T follicular helper cell (primary cell): ENCODE results near the gene DPF3.

Source experiments
- DNase-seq: peaks from one replicate; pipeline ENCODE4 v3.0.0-alpha.2; 2020; ENCODE audit warnings: low read depth
- total RNA-seq, 2 experiments: gene quantifications; one replicate each; lab custom pipeline; 2026; lab: John Stamatoyannopoulos, UW

The DPF3 gene
- total RNA-seq = 0.36 to 0.61 reads per million in 2 experiments

DNA sequence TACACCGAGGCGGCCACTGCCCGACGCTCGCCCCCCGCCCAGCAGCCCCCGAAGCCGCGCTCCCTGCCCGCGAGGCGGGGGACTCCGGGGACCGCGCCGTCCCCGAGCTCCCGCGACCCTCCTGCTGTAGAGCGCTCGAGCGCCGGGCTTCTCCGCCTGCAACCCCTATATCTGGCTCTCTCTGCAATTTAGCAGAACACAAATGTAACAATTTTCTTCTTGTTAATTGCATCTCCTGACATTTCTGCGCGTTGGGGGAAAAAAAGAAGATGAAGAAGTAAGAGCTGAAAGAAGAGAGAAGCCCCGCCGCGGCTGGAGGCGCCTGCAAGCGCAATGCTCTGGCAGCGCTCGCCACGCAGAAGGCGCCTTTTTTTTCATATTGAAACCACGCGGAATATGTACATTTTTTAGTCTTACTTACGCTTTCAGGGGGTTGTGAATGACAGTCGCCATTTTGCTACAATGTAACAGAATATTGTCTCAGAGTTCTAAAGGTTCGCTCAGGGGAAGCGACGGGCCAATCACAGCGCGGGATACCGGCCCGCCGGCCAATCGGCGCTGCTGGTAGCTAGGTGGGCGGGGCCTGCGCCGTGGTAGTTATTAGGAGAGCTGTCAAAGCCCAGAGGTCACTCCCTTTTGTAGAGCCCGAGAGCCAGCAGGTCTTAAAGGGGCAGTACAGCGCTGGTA lies at the start of gene DPF3:
TSS of gene DPF3 (minus strand) at position 466 of the 687 bp plus-strand sequence. CDS start at position 453, 13 bp downstream.
- DNase-seq = peak; percentile 86

DNA sequence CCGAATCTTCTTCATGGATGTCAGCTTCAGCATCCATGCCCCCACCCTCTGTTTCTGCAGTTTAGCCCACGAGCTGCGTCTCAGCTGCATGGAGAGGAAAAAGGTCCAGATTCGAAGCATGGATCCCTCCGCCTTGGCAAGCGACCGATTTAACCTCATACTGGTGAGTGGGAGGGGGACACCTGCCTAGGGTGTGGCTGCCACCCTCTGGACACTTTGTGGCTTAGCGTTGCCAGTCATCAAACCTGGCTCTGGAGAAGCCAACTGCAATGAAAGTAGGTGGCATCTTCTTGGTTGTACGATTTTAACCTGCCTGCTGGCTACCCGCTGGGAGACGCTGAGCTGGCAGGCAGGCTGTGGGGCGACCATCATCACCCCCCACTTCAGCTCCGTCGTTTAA lies 49.0 kb upstream of the DPF3 start:
- DNase-seq = no peak

DNA sequence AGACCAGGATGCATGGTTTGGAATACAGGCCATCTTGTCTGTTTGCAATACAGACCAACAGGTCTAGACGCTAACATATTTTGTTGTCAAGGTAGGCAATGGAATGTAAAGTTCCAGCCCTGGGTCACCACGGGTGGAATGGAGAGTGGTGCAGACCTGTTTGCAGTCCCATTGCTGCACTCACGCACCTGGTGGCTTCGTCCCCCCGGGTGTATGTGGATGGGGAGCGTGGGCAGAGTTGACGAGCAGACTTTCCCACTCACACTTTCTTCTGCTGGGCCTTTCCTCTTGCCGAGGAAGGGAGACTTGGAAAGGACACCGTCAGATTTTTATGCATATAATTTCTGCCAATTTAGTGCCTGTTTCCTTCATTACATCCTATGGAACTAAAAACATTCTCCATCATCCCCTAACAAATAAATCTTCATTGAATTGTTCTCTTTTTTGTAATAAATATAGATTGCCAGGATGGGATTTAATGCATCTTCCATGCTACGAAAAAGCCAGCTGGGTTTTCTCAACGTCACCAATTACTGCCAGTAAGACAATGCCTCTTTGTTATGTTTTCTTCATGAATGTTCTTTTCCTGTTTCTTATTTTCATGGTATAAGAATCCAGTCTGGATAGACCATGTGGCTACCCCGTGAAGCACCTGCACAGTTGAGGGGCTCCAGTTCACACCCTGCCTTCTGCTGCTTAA lies 47.5 kb upstream of the DPF3 start:
- no peak for DNase-seq

DNA sequence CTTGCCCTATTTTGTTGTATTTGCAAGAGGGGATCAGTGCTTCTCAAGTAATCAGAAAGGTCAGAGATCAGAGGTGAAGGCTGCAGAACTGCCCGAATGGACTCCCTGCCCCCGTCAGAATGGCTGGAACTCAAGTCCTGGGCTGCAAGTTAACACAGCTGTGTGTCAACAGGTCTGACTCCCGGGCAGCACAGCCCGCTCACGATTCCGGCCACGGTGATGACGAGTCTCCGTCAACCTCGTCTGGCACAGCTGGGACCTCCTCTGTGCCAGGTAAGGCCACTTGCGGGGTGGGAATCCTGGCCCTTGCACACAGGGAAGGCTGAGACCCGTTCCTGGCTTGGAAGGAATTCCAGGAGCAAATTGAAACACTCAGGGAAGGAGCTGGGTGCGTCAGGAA lies 45.7 kb upstream of the DPF3 start:
- no peak for DNase-seq

DNA sequence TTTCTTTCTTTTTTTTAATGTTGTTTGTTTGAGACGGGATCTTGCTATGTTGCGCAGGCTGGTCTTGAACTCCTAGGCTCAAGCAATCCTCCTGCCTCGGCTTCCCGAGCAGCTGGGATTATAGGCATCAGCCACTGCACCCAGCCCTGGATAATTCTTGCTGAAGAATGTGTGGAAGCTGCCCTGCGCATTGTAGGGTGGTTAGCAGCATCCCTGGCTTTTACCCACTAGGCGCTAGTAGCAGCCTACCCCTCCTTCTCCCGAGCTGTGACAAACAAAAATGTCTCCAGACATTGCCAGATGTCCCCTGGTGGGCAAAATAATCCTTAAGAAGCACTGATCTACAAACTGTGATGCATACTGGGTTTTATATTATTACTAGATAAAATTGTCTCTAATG lies 39.0 kb upstream of the DPF3 start:
- no peak for DNase-seq

DNA sequence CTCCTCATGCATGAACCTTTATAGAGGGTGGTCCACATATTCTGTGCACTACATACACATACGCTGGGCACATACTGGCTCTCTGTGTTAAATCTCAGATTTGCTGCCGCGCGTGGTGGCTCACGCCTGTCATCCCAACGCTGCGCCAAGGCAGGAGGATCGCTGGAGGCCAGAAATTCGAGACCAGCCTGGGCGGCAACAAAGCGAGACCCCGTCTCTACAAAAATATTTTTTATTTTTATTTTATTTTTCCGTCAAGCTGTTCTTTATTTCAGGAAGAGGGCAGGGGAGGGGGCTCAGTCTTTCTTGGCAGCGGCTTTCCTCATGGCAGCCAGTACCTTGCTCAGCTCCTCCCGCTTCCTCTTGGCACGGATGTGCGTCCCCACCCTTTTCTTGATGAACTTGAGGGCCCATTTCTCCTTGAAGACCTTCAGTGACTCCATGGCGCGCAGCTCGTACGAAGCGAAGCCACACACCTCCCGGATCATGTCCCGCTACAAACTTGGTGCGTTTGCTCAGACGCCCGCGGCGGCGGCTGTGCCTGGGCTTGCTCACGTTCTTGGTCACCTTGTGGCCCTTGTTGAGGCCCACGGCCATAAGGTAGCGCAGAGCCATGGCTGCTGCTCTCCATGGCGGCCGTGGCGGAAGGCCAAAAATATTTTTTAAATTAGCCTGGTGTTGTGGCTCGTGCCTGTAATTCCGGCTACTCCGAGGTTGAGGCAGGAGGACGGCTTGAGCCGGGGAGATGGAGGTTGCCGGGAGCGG lies 35.6 kb upstream of the DPF3 start:
- no peak for DNase-seq

DNA sequence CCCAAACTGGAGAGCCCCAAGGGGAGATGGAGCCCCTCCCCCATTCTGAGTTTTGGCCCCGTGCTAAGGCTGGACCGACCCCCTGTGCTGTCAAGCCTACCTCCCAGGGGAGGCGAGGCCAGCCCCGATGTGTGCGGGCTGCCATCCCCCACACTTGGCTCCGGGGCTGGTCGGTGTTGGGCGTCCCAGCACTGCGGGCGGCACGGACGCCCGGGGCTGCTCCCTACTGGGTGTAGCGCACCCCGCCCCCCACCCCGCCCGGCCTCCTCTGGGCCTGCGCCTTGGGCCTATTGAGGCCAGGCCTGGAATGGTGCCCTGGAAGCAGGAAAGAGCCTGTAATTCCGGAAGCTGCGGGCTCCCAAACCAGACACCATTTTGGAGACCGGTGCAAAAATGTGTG lies 35.0 kb upstream of the DPF3 start:
- DNase-seq = no peak

DNA sequence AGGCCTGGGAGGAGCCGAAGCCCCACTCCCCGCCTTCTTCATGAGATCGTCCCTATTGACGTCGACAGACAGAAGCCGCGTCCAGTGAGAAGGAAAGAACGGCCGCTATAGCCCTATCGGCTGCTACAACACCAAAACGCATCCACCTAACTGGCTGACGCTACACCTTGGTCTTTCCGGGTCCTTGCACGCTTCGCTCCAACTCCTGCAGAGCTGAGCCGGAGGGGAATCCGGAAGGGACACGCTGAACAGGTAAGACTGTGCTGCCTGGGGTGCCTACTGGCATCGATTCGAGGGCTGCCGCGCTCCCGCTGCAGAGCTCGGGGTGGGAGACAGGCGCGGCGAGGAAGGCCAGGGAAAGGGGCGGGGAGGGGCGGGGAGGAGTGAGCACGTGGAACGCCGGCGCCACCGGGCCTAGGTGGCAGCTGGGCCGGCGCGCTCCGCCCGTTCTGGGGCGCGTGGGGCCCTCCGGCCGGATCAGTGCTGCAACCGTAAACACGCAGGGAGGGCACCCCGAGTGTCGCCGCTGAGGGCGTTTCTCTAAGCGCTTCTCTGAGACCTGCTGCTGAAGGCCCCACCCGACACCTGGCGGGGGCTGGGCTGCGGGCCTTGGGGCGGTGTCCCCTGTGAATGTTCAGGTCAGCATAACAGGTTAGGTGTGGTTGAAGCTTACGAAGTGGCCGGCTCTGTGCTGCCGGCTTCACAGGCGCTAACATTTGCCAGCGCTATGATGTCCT lies 32.6 kb upstream of the DPF3 start, which contains the start of gene DCAF4:
TSS of gene DCAF4 (plus strand) at position 173 of the 737 bp plus-strand sequence. CDS start 11,515 bp downstream, outside the sequence.
- peak; percentile 89 for DNase-seq

DNA sequence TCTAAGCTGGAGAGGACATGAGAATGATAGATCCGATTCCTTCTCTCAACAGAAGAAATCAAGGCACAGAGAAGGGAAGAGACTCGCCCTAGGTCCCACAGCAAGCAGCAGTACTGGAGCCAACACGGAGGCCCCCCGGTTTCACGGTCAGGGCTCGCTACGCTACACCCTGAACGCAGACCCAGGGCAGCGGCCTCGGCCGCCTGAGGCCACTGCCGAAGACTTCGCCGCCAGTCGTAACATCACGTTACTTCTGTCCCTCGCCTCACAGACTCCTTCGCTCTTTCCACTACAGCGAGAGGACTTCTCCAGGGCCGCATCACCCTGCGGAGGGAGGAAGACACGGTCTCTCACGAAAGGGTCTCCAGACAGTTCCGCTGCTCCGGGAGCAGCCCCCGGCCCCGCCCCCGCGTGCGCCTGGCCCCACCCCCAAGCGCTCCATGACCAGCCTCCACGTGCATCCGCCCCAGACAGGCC lies 32.0 kb upstream of the DPF3 start:
- DNase-seq = no peak

DNA sequence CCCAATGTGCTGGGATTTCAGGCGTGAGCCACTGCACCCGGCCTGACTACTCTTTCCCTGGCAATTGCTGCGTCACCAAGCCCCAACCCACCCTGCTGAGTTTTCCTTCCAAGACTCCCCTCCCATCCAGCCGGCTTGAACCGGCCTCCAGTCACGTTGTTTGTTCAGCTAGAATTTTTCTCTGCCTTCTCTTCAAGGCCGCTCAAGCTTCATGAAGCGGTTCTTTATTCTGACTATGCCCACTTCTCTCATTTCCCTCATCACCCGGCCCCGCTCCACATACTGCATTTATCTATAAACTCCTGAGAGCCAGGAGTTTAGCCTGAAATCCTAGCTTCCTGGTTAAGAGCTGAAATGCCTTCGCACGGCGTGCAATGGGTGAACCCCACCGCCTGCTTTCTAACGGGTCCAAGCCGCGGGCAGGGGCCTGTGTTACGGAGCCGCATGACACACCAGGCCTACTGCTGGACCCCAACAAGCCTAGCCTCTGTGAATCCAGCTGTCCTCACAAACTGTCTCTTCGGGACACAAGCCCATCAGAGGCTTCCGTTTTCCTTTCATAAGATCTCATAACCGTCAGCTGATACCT lies 31.4 kb upstream of the DPF3 start:
- DNase-seq = no peak

DNA sequence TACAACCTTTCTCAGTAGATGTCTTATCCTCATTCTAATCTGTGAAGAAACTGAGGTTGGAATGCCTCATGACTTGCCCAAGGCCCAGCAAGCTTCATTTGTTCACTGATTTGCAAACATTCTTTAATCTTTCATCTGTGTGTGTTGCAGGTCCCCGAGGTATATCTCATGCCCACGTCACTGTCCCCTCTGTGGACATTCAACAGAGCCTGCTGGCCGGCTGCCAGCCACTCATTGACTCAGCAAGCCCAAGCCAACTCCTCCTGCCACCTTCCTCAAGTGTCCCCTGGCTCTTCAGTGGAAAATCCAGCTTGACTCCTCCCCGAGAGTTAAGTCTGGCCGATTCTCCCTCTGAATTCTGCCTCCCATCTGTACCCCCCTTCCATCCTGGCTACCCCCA lies 30.4 kb upstream of the DPF3 start:
- no peak for DNase-seq

DNA sequence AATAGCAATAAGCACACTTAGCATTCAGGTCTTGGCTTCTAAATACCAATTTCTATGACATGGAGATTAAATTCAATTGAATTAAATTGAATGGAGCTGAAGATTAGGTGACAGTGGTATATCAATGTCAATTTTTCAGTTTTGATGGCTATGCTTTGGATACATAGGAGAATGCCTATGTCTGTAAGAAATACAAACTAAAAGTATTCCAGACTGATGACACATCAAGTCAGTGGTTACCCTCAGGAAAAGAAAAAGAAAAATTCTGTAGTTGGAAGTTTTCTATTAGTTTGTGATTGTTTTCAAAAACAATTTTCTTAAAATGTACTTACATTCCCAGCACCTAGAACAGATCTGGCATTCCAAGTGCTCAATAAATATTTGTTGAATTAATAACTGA lies 27.5 kb upstream of the DPF3 start:
- DNase-seq = no peak

DNA sequence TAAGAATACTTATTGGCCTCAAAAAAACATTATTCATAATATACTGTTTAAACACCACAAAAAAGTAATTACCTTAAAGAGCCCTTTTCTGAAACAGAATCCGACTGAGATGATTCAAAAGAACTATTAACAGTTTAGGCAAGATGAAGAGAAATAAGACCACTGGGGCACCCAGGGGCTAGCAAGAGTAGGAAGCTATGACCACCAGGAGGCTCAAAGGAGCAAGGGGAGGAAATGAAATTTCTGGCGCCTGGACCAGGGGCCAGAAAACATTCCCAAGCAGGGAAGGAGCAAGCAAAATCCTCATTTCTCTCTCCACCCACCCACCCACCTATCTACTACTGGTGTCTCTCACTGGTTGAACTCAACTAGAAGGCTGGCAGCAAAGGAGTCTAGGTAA lies 26.1 kb upstream of the DPF3 start:
- no peak for DNase-seq

DNA sequence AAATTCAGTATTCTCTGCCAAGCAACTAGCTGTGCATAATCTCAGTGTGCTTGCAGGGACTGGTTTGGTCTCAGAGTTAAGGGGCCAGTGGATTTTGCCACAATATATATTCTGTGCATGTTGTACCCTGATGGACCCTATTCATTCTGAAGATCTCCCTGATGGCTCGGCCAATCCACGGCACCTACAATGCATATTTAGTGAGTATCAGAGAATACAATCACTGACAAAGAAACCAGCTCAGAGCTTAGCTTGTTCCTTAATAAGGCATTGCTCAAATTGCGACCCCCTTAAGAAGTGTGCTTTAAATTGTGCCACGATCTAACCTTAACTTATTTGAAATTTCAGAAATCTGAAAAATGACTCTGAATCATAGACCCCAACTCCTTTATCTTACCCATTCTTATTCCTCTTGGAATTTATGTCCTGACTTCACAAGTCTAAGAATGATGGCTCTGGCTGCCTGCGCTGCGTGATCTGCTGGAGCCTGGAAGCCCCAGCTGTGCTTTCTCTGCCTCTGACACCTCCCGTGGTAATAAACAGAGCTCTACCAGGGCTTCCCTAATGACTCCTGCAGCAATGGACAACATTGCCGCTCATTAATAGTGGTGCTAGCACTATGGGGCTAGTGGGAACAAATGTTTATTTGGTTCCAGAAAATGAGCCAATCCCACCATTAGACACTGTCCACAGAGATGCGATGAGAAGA lies 23.3 kb upstream of the DPF3 start:
- DNase-seq = no peak

DNA sequence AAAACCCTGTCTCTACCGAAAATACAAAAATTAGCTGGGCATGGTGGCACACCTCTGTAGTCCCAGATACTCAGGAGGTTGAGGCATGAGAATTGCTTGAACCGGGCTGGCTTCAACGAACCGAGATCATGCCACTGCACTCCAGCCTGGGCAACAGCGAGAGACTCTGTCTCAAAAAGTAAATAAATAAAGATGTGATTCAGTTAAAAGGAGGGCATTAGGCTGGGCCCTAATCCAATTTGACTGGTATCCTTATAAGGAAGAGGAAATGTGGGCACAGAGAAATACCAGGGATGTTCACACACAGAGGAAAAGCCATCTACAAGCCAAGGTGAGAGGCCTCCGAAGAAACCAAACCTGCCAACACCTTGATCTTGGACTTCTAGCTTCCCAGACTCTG lies 22.3 kb upstream of the DPF3 start:
- no peak for DNase-seq

DNA sequence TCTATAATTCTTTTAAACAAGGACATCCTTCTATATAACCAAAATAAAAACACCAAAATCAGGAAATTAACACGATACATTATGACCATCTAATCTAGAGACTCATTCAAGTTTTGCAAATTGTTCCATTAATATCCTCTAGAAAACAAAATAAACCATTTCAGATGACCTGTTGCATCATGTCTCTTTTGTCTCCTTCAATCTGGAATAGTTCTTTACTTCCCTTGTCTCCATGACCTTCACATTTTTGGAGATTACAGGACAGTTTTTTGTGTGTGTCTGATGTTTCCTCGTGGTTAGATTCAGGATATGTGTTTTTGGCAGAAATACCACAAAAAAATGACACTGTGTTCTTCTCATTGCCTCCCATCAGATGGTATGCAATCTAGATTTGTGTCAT lies 19.9 kb upstream of the DPF3 start:
- DNase-seq = no peak

DNA sequence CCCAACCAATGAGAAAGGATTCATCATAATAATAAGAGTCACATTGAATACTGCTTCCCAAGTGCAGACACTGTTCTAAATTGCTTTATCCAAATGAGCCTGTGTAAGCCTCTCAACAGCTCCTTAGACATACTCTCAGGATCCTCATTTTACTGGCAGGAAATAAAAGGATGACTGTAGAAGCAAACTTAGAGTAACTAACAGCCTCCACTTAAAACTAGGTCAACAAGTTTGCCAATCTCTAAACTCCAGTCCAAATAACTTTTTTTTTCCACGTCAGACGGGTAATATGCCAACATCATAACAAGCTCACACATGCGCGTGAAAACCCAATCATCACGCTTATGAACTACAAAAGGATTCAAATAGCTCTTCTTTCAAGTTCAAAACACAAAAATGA lies 15.3 kb upstream of the DPF3 start:
- no peak for DNase-seq

DNA sequence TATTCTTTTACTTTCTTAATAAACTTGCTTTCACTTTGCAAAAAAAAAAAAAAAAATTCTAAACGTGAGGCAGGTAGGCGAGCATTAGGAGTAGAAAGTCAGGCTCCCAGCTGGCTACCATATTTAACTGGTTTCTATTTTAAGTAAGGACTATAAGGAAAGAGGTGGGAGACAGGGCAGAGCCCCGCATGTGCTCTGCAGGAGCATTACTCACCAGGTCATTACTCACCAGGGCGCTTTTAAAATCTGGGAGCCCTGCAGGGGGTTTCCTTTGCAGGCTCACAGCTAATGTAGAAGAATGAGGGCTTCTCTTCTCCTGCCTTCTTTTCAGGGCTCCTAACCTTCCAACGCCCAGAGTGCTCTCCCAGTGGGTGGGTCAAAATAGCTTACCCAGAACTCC lies 14.0 kb upstream of the DPF3 start:
- DNase-seq = no peak

DNA sequence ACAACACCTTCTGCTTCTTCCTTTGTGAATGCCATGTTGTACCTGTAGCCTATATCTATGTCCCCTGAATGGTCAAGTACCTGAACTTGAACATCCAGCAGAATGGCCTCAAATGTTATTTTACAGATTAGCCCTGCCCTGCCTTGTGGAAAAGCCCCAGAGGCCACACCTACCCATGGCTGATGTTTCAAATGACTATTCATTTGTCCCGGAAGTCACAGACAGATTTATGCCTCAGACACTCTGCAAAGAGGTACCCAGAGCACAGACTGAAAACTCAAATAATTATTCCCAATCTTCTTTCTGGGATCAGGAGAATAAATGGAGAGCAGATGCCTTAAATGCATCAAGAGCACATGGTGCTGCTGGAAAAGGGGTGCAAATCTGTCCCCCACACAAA lies 13.0 kb upstream of the DPF3 start:
- no peak for DNase-seq

DNA sequence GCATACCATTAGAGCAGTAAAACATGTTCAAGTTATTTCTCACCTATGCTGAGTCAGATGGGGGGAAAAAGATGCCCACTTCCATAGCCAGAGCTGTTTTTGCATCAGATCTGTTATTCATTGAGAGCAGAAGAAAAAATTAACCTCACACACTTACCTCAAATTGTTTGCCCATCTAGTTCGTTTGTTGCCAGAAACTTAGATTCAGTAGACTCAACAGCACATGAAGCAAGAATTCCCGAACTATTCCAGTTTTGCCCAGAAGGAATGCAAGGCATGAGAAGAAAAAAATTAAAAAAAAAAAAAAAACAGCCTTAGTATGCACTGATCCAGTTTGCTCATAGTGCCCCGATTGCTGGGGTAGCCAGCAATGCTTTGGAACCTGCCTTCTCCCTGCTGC lies 12.4 kb upstream of the DPF3 start:
- no peak for DNase-seq
